Esophagus muscularis mucosa (tissue), 4 donors: ENCODE data around the gene RASA4.
"Not testable (repeated sequence)": the region's sequence is repeated elsewhere in the genome, so short reads cannot be mapped to it uniquely, and the experiment has no call there.

Experiments used
- EP300 ChIP-seq: sonication (generic); formaldehyde crosslinking; IDR thresholded peaks from one replicate; pipeline ENCODE4 v1.6.1; 2017; ENCODE audit warnings: antibody characterized with exemption
- POLR2A ChIP-seq: fragments of 450-650 bp; IDR thresholded peaks from one replicate; pipeline ENCODE4 v1.6.1; 2017; ENCODE audit warnings: antibody characterized with exemption, moderate library complexity, mild to moderate bottlenecking, low read depth
- TF ChIP-seq, protein P1 (sequence below), 3 experiments: fragments of 200-600 bp in 2 of 3; fragments of 450-650 bp in 1 of 3; sonication (generic) in 2 of 3; IDR thresholded peaks; one replicate each; pipeline ENCODE4 v1.5.1; 2017 to 2019; ENCODE audit warnings: antibody characterized with exemption in 3 of 3, mild to moderate bottlenecking in 2 of 3, moderate library complexity in 1 of 3

DNA sequence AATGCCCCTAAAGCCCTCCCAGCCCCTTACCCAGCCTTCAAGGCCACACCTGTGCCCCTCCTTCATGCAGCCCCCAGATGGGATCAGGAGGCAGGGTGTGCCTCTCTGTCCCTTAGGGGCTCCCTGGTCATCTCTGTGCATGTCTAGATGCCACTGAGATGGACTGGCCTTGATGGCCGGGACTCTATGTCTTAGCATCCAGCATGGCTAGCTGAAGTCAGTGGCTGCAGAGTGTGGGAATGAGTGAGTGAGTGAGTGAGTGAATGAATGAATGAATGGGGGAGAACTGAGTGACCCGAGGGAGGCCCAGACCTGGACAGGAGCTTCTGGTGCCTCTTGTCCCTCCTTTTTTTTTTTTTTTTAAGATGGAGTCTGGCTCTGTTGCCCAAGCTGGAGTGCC lies 84.4 kb downstream of the RASA4 start:
- TF ChIP-seq, protein P1, sequence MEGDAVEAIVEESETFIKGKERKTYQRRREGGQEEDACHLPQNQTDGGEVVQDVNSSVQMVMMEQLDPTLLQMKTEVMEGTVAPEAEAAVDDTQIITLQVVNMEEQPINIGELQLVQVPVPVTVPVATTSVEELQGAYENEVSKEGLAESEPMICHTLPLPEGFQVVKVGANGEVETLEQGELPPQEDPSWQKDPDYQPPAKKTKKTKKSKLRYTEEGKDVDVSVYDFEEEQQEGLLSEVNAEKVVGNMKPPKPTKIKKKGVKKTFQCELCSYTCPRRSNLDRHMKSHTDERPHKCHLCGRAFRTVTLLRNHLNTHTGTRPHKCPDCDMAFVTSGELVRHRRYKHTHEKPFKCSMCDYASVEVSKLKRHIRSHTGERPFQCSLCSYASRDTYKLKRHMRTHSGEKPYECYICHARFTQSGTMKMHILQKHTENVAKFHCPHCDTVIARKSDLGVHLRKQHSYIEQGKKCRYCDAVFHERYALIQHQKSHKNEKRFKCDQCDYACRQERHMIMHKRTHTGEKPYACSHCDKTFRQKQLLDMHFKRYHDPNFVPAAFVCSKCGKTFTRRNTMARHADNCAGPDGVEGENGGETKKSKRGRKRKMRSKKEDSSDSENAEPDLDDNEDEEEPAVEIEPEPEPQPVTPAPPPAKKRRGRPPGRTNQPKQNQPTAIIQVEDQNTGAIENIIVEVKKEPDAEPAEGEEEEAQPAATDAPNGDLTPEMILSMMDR (IDR thresholded peaks at IDR 0.05): not testable (repeated sequence)
- TF ChIP-seq EP300, POLR2A: not testable (repeated sequence)
